Hepatocyte (in vitro differentiated cells): ENCODE data around the gene TBXAS1. TPM values are rescaled to one million over a fixed set of nuclear protein-coding genes. Genes with fewer than 3 reads are reported as not detected.

ENCODE experiments used
- DNase-seq: peaks from one replicate; pipeline ENCODE4 v3.0.0-alpha.2; 2016; ENCODE audit warnings: low spot score
- H2AFZ ChIP-seq: fragments of 200-600 bp; sonication (generic); 2 replicates; pipeline ENCODE4 v1.6.0; 2016; ENCODE audit warnings: antibody characterized with exemption, mild to moderate bottlenecking
- H3K27ac ChIP-seq: fragments of 200-600 bp; sonication (generic); 2 replicates; pipeline ENCODE4 v1.5.1; 2016; ENCODE audit warnings: mild to moderate bottlenecking
- H3K27me3 ChIP-seq: fragments of 200-600 bp; sonication (generic); 2 replicates; pipeline ENCODE4 v1.6.1; 2016
- H3K36me3 ChIP-seq: fragments of 200-600 bp; sonication (generic); replicated peaks from 2 replicates; pipeline ENCODE4 v1.5.1; 2016; ENCODE audit warnings: low read depth; ENCODE audit not compliant: insufficient read depth
- H3K4me1 ChIP-seq: fragments of 200-600 bp; sonication (generic); 2 replicates; pipeline ENCODE4 v1.5.1; 2016; ENCODE audit warnings: mild to moderate bottlenecking, moderate library complexity; ENCODE audit not compliant: insufficient read depth
- H3K4me2 ChIP-seq: fragments of 200-600 bp; sonication (generic); 2 replicates; pipeline ENCODE4 v1.6.0; 2016
- H3K4me3 ChIP-seq: fragments of 200-600 bp; sonication (generic); 2 replicates; pipeline ENCODE4 v1.5.1; 2016; ENCODE audit warnings: mild to moderate bottlenecking
- H3K79me2 ChIP-seq: fragments of 200-600 bp; sonication (generic); 2 replicates; pipeline ENCODE4 v1.6.0; 2017; ENCODE audit warnings: mild to moderate bottlenecking
- H3K9me2 ChIP-seq: fragments of 200-600 bp; sonication (generic); replicated peaks from 2 replicates; pipeline ENCODE4 v1.6.0; 2017; ENCODE audit warnings: mild to moderate bottlenecking; ENCODE audit not compliant: insufficient read depth
- H3K9me3 ChIP-seq: fragments of 200-600 bp; sonication (generic); 2 replicates; pipeline ENCODE4 v1.5.1; 2016; ENCODE audit warnings: low read depth, mild to moderate bottlenecking
- H4K20me1 ChIP-seq: fragments of 200-600 bp; sonication (generic); 2 replicates; pipeline ENCODE4 v1.6.0; 2016; ENCODE audit warnings: mild to moderate bottlenecking; ENCODE audit not compliant: insufficient read depth, poor library complexity, severe bottlenecking
- EZH2 ChIP-seq: fragments of 200-600 bp; sonication (generic); IDR thresholded peaks from 2 replicates; pipeline ENCODE4 v1.6.1; 2016; ENCODE audit warnings: antibody characterized with exemption, mild to moderate bottlenecking, borderline replicate concordance
- EZH2phosphoT487 ChIP-seq: fragments of 200-600 bp; sonication (generic); IDR thresholded peaks from one replicate; pipeline ENCODE4 v1.6.1; 2018; ENCODE audit warnings: antibody characterized with exemption, mild to moderate bottlenecking, low read depth, moderate library complexity; ENCODE audit not compliant: unreplicated experiment, severe bottlenecking
- WGBS: methylation state at CpG from one replicate; pipeline ENCODE4 v1.1.6; 2016; ENCODE audit warnings: low lambda C conversion rate; ENCODE audit errors: missing lambda C conversion rate; 5-methylcytosine and 5-hydroxymethylcytosine counted together
- polyA plus RNA-seq: library from polyadenylated mRNA; unstranded; fragments of >200 nt; fragmentation: Nextera tagmentation; extraction: Ambion mirVana; gene quantifications from 2 replicates; pipeline ENCODE4 v1.2.1, GENCODE V29; 2016
- total RNA-seq: library from RNA; depleted of rRNA; stranded (reverse); fragments of >200 nt; gene quantifications from 2 replicates; pipeline ENCODE4 v1.2.3, GENCODE V29; 2014
- TF ChIP-seq, protein P1 (sequence below): fragments of 200-600 bp; sonication (generic); IDR thresholded peaks from 2 replicates; pipeline ENCODE4 v1.5.1; 2016; ENCODE audit warnings: antibody characterized with exemption, mild to moderate bottlenecking; ENCODE audit not compliant: poor library complexity

Gene TBXAS1
- total and polyA plus RNA-seq, 2 experiments from 2014 or later, result 3.9 to 11.5 TPM

DNA sequence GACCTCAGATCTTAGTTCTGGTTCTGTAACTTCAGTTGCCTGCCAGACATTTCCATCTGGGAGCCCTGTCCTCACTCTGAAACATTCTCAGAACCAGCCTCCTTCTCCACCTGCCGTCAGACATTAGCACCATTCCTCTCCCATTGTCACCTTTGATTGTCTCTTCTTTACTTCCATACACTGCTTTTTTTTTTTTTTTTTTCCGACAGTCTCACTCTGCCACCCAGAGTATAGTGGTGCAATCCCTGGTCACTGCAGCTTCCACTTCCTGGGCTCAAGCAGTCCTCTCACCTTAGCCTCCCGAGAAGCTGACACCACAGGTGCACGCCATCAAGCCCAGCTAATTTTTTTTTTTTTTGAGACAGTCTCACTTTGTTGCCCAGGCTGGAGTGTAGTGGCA, 30.2 kb upstream of the TBXAS1 start:
- H3K27me3 ChIP-seq, result no peaks in the 10 kb centered on the region
- H3K4me3 ChIP-seq, result no peak overlapping the region
- H4K20me1 ChIP-seq, result peaks cover 3% of the 10 kb centered on the region
- no peaks in the 10 kb centered on the region for H3K36me3 ChIP-seq
- 96% methylated on average over 4 of the region's 4 CpGs for WGBS
- no peak overlapping the region for H3K4me2 ChIP-seq
- H3K9me3 ChIP-seq, result no peaks in the 10 kb centered on the region
- DNase-seq, result no peak
- no peak for TF ChIP-seq EZH2
- no peak for TF ChIP-seq EZH2phosphoT487
- TF ChIP-seq, protein P1, sequence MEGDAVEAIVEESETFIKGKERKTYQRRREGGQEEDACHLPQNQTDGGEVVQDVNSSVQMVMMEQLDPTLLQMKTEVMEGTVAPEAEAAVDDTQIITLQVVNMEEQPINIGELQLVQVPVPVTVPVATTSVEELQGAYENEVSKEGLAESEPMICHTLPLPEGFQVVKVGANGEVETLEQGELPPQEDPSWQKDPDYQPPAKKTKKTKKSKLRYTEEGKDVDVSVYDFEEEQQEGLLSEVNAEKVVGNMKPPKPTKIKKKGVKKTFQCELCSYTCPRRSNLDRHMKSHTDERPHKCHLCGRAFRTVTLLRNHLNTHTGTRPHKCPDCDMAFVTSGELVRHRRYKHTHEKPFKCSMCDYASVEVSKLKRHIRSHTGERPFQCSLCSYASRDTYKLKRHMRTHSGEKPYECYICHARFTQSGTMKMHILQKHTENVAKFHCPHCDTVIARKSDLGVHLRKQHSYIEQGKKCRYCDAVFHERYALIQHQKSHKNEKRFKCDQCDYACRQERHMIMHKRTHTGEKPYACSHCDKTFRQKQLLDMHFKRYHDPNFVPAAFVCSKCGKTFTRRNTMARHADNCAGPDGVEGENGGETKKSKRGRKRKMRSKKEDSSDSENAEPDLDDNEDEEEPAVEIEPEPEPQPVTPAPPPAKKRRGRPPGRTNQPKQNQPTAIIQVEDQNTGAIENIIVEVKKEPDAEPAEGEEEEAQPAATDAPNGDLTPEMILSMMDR, result no peak
- H2AFZ ChIP-seq, result no peak overlapping the region
- H3K79me2 ChIP-seq, result no peaks in the 10 kb centered on the region
- no peaks in the 10 kb centered on the region for H3K4me1 ChIP-seq
- no peak overlapping the region for H3K27ac ChIP-seq
- no peaks in the 10 kb centered on the region for H3K9me2 ChIP-seq

GRCh38 chr7:139799586-139799985, 29.5 kb upstream of the TBXAS1 start:
- 93% methylated on average over 2 of the region's 2 CpGs for WGBS
- H3K4me1 ChIP-seq, result no peaks in the 10 kb centered on the region
- H3K9me3 ChIP-seq, result no peaks in the 10 kb centered on the region
- no peak overlapping the region for H3K4me2 ChIP-seq
- H2AFZ ChIP-seq, result no peak overlapping the region
- H3K27ac ChIP-seq, result no peak overlapping the region
- no peaks in the 10 kb centered on the region for H3K36me3 ChIP-seq
- H3K27me3 ChIP-seq, result no peaks in the 10 kb centered on the region
- no peaks in the 10 kb centered on the region for H3K79me2 ChIP-seq
- peaks cover 3% of the 10 kb centered on the region for H4K20me1 ChIP-seq
- H3K9me2 ChIP-seq, result no peaks in the 10 kb centered on the region
- DNase-seq, result no peak
- H3K4me3 ChIP-seq, result no peak overlapping the region
- TF ChIP-seq, protein P1, result no peak
- TF ChIP-seq EZH2 (no peak), EZH2phosphoT487 (no peak)

GRCh38 chr7:139804571-139804970, 24.5 kb upstream of the TBXAS1 start:
- no peaks in the 10 kb centered on the region for H3K36me3 ChIP-seq
- H3K27ac ChIP-seq, result no peak overlapping the region
- no peak overlapping the region for H3K4me3 ChIP-seq
- 91% methylated on average over 1 of the region's 1 CpG for WGBS
- DNase-seq, result no peak
- H2AFZ ChIP-seq, result no peak overlapping the region
- no peaks in the 10 kb centered on the region for H3K9me3 ChIP-seq
- TF ChIP-seq, protein P1, result no peak
- TF ChIP-seq EZH2, result no peak
- no peak for TF ChIP-seq EZH2phosphoT487
- H3K79me2 ChIP-seq, result no peaks in the 10 kb centered on the region
- H3K27me3 ChIP-seq, result no peaks in the 10 kb centered on the region
- no peaks in the 10 kb centered on the region for H4K20me1 ChIP-seq
- H3K4me2 ChIP-seq, result no peak overlapping the region
- no peaks in the 10 kb centered on the region for H3K9me2 ChIP-seq
- H3K4me1 ChIP-seq, result no peaks in the 10 kb centered on the region

GRCh38 chr7:139807009-139807408, 22.1 kb upstream of the TBXAS1 start:
- no peaks in the 10 kb centered on the region for H3K4me1 ChIP-seq
- 88% methylated on average over 3 of the region's 3 CpGs for WGBS
- no peak overlapping the region for H2AFZ ChIP-seq
- no peak overlapping the region for H3K4me3 ChIP-seq
- no peaks in the 10 kb centered on the region for H3K27me3 ChIP-seq
- H3K27ac ChIP-seq, result no peak overlapping the region
- no peak overlapping the region for H3K4me2 ChIP-seq
- no peaks in the 10 kb centered on the region for H4K20me1 ChIP-seq
- no peaks in the 10 kb centered on the region for H3K9me2 ChIP-seq
- no peak for DNase-seq
- H3K36me3 ChIP-seq, result no peaks in the 10 kb centered on the region
- H3K79me2 ChIP-seq, result no peaks in the 10 kb centered on the region
- H3K9me3 ChIP-seq, result no peaks in the 10 kb centered on the region
- TF ChIP-seq EZH2phosphoT487 (no peak), EZH2 (no peak)
- TF ChIP-seq, protein P1, result no peak
